Ovary (tissue), 9 donors: ENCODE measurements around the gene DIAPH3. TPM values are rescaled to one million over a fixed set of nuclear protein-coding genes. Genes with fewer than 3 reads are reported as not detected.
"Not testable (repeated sequence)": the region's sequence is repeated elsewhere in the genome, so short reads cannot be mapped to it uniquely, and the experiment has no call there.

Experiments used
- DNase-seq, 5 donors: peaks; one replicate each; pipeline ENCODE4 v3.0.0-alpha.2; 2019 to 2020
- H3K27ac ChIP-seq, 2 donors: fragments of 200-600 bp; one replicate each; pipeline versions ENCODE4 v1.5.1 to v1.8.0; 2019 to 2022
- H3K27me3 ChIP-seq: fragments of 200-600 bp; one replicate; pipeline ENCODE4 v1.8.0; 2022
- H3K36me3 ChIP-seq: fragments of 200-600 bp; sonication (generic); one replicate; pipeline ENCODE4 v1.5.1; 2019
- H3K4me1 ChIP-seq: one replicate; pipeline ENCODE4 v1.8.1; 2013; ENCODE audit warnings: mild to moderate bottlenecking, moderate library complexity; ENCODE audit not compliant: insufficient read depth
- H3K4me3 ChIP-seq: fragments of 200-600 bp; sonication (generic); one replicate; pipeline ENCODE4 v1.5.1; 2017
- H3K9me3 ChIP-seq, 2 donors: fragments of 200-600 bp in 1 of 2; sonication (generic) in 1 of 2; one replicate each; pipeline versions ENCODE4 v1.5.1 to v1.8.1; 2013 to 2019; ENCODE audit warnings: mild to moderate bottlenecking in 1 of 2, moderate library complexity in 1 of 2
- EP300 ChIP-seq: sonication (generic); formaldehyde crosslinking; IDR thresholded peaks from one replicate; pipeline ENCODE4 v1.6.1; 2017; ENCODE audit warnings: antibody characterized with exemption
- POLR2A ChIP-seq: fragments of 450-650 bp; IDR thresholded peaks from one replicate; pipeline ENCODE4 v1.6.1; 2017; ENCODE audit warnings: antibody characterized with exemption, mild to moderate bottlenecking, moderate library complexity
- WGBS, 3 donors: extraction: QIAGEN DNeasy Blood & Tissue Kit in 1 of 3; methylation state at CpG; one replicate each; pipeline versions ENCODE4 v1.1.5 to v1.1.7; 2013 to 2017; 5-methylcytosine and 5-hydroxymethylcytosine counted together
- intact Hi-C, 4 donors: fragments of 100-400 bp; cut with DNase I; formaldehyde crosslinking; loops; one replicate each; pipeline versions ENCODE4 v1.11.0 to v1.15.1; 2022 to 2023
- polyA plus RNA-seq, 2 donors: library from polyadenylated mRNA; stranded (reverse); fragments of 200-250 nt in 1 of 2; fragments of 350-450 nt in 1 of 2; fragmentation: Illumina TruSeq in 1 of 2; extraction: RNeasy Lipid Tissue Mini Kit (QIAGEN cat#74804) in 1 of 2; gene quantifications; one replicate each; pipeline ENCODE4 v1.2.3, GENCODE V29; 2013 to 2014
- total RNA-seq, 7 donors: library from RNA; depleted of rRNA in 2 of 7; stranded (reverse); fragments of >200 nt in 2 of 7; fragmentation: NEBNext Ultra II Directional in 3 of 7; extraction: Animal tissue kit (Norgen Biotek cat#: 25700) in 3 of 7; gene quantifications; one replicate each; pipeline versions ENCODE4 v1.1.0 to v1.2.4, GENCODE V29; 2016 to 2023
- TF ChIP-seq, protein P1 (sequence below), 3 donors: fragments of 450-650 bp in 2 of 3; fragments of 200-600 bp in 1 of 3; IDR thresholded peaks; one replicate each; pipeline versions ENCODE4 v1.5.1 to v1.8.0; 2016 to 2022; ENCODE audit warnings: antibody characterized with exemption in 3 of 3, mild to moderate bottlenecking in 1 of 3
- donor health status: DM: no; HTN: no; CAD: no; lungs with moderate emphysema.
- donor health status: DM: no; HTN: no; CAD: no.
- donor health status: Bipolar disorder and iron deficiency.
- donor health status: DM: yes; HTN: yes; CAD: no.
- donor health status: DM: no; HTN: no; CAD: no.
- donor health status: DM: yes; HTN: yes; CAD: no.

DIAPH3 gene
- total and polyA plus RNA-seq, 9 donors: 0.13 to 2.6 (median 0.40) TPM; not detected in 1

DNA sequence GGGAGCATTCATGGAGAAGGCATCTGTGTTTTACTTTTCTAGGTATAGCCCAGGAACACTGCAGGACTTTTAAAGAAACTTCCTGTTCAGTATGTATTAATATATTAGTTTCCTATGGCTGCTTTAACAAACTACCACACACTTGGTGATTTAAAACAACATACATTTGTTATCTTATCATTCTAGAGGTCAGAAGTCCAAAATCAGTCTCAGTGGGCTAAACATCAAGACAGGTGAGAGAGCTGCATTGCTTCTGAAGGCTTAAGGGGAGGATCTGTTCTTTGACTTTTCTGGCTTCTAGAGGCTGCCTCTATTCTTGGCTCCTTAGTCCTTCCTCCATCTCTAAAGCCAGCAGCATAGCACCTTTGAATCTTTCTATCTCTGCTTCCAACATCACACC, 37.6 kb upstream of the DIAPH3 start:
- Histone ChIP-seq H3K27me3 (no peaks in the 10 kb centered on the region), H3K9me3 (no peaks in the 10 kb centered on the region), H3K4me1 (no peaks in the 10 kb centered on the region), H3K36me3 (no peaks in the 10 kb centered on the region), H3K27ac (no peak overlapping the region), H3K4me3 (no peak overlapping the region)
- DNase-seq: no peak
- intact Hi-C loops: no loop called here
- TF ChIP-seq POLR2A (no peak), EP300 (no peak)
- TF ChIP-seq, protein P1, sequence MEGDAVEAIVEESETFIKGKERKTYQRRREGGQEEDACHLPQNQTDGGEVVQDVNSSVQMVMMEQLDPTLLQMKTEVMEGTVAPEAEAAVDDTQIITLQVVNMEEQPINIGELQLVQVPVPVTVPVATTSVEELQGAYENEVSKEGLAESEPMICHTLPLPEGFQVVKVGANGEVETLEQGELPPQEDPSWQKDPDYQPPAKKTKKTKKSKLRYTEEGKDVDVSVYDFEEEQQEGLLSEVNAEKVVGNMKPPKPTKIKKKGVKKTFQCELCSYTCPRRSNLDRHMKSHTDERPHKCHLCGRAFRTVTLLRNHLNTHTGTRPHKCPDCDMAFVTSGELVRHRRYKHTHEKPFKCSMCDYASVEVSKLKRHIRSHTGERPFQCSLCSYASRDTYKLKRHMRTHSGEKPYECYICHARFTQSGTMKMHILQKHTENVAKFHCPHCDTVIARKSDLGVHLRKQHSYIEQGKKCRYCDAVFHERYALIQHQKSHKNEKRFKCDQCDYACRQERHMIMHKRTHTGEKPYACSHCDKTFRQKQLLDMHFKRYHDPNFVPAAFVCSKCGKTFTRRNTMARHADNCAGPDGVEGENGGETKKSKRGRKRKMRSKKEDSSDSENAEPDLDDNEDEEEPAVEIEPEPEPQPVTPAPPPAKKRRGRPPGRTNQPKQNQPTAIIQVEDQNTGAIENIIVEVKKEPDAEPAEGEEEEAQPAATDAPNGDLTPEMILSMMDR (IDR thresholded peaks at IDR 0.05): no peak

- H3K27ac ChIP-seq, intact Hi-C loops, H3K36me3 ChIP-seq, H3K9me3 ChIP-seq, H3K4me1 ChIP-seq, H3K4me3 ChIP-seq, H3K27me3 ChIP-seq, DNase-seq: not testable (repeated sequence)
- 44 to 67% (median 44%) methylated on average over 2 of the region's 2 CpGs for whole genome bisulfite sequencing, 3 donors
Measured at GRCh38 chr13:60195893-60196292, 32.2 kb upstream of the DIAPH3 start.

DNA sequence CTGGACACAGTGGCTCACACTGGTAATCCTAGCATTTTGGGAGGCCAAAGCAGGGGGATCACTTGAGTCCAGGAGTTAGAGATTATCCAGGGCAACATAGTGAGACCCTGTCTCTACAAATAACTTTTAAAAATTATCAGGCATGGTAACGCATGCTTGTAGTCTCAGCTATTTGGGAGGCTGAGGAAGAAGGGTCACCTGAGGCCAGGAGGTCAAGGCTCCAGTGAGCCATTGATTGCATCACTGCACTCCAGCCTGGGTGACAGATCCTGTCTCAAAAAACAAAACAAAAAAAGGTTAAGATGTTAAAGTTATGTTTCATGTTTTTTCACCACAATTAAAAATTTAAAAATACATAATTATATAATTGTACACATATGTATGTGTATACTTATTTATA, 19.2 kb upstream of the DIAPH3 start:
- Histone ChIP-seq H3K4me1 (no peaks in the 10 kb centered on the region), H3K9me3 (no peaks in the 10 kb centered on the region), H3K27ac (no peak overlapping the region), H3K36me3 (no peaks in the 10 kb centered on the region), H3K4me3 (no peak overlapping the region), H3K27me3 (no peaks in the 10 kb centered on the region)
- intact Hi-C loops: no loop called here
- TF ChIP-seq EP300 (no peak), POLR2A (no peak)
- TF ChIP-seq, protein P1 (IDR thresholded peaks at IDR 0.05): no peak
- no peak for DNase-seq
- 70 to 94% (median 80%) methylated on average over 1 of the region's 1 CpG for WGBS, 3 donors

GRCh38 chr13:60178327-60178726, 14.6 kb upstream of the DIAPH3 start:
- Histone ChIP-seq H3K27ac (no peak overlapping the region), H3K9me3 (no peaks in the 10 kb centered on the region), H3K4me1 (no peaks in the 10 kb centered on the region), H3K4me3 (no peak overlapping the region), H3K27me3 (no peaks in the 10 kb centered on the region), H3K36me3 (no peaks in the 10 kb centered on the region)
- 83 to 88% (median 87%) methylated on average over 1 of the region's 1 CpG for WGBS, 3 donors
- TF ChIP-seq EP300 (no peak), POLR2A (no peak)
- TF ChIP-seq, protein P1 (IDR thresholded peaks at IDR 0.05): no peak
- intact Hi-C loops: no loop called here
- no peak for DNase-seq

DNA sequence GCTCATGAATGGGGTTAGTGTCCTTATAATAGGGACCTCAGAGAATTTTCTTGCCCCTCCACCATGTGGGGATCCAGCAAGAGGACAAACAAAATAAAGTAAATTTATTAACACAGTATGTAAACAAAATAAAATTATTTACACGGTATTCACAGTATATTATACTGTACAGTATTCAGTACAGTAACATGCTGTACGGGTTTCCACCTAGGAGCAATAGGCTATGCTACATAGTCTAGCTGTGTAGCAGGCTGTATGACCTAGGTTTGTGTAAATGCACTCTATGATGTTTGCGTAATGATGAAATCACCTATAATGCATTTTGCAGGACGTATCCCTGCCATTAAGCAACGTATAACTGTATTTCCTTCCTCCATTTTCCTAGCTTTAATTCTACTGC, 11.8 kb upstream of the DIAPH3 start:
- 87 to 92% (median 88%) methylated on average over 5 of the region's 5 CpGs for WGBS, 3 donors
- no peak for DNase-seq
- intact Hi-C loops: no loop called here
- no peak overlapping the region for H3K27ac ChIP-seq
- no peaks in the 10 kb centered on the region for H3K4me1 ChIP-seq
- H3K36me3 ChIP-seq: no peaks in the 10 kb centered on the region
- TF ChIP-seq EP300 (no peak), POLR2A (no peak)
- TF ChIP-seq, protein P1 (IDR thresholded peaks at IDR 0.05): no peak
- no peaks in the 10 kb centered on the region for H3K27me3 ChIP-seq
- no peaks in the 10 kb centered on the region for H3K9me3 ChIP-seq
- no peak overlapping the region for H3K4me3 ChIP-seq
